Endodermal cell (in vitro differentiated cells): ENCODE measurements around the gene TNFRSF14. TPM values are rescaled to one million over a fixed set of nuclear protein-coding genes. Genes with fewer than 3 reads are reported as not detected.
A peak's percentile ranks its signal among the peaks of the same experiment; 100 is the strongest.

Experiments
- DNase-seq: peaks from one replicate; pipeline ENCODE4 v3.0.0-alpha.2; 2017
- H3K27ac ChIP-seq: 2 replicates; pipeline ENCODE4 v1.5.1; 2013; ENCODE audit warnings: mild to moderate bottlenecking, low read depth, low read length, moderate library complexity
- H3K27me3 ChIP-seq: 2 replicates; pipeline ENCODE4 v1.6.1; 2013; ENCODE audit warnings: mild to moderate bottlenecking, low read length, moderate library complexity; ENCODE audit not compliant: insufficient read depth, control insufficient read depth, poor library complexity, severe bottlenecking
- H3K36me3 ChIP-seq: 2 replicates; pipeline ENCODE4 v1.7.0; 2013; ENCODE audit warnings: mild to moderate bottlenecking, low read length, moderate library complexity; ENCODE audit not compliant: control insufficient read depth, insufficient read depth
- H3K4me1 ChIP-seq: one replicate; pipeline ENCODE4 v1.7.0; 2013; ENCODE audit warnings: low read length; ENCODE audit not compliant: control insufficient read depth, insufficient read depth
- H3K4me3 ChIP-seq: 2 replicates; pipeline ENCODE4 v1.5.1; 2013; ENCODE audit warnings: mild to moderate bottlenecking, low read length, moderate library complexity
- H3K9ac ChIP-seq: 2 replicates; pipeline ENCODE4 v1.6.1; 2013; ENCODE audit warnings: mild to moderate bottlenecking, low read length, moderate library complexity; ENCODE audit not compliant: poor library complexity, severe bottlenecking; ENCODE audit errors: extremely low read depth
- H3K9me3 ChIP-seq: 2 replicates; pipeline ENCODE4 v1.6.1; 2013; ENCODE audit warnings: mild to moderate bottlenecking, low read length, moderate library complexity; ENCODE audit not compliant: control insufficient read depth
- H3K27ac Mint-ChIP-seq: 2 replicates; pipeline ENCODE4 v1.8.0; 2020; ENCODE audit warnings: mixed read lengths
- H3K27me3 Mint-ChIP-seq: 2 replicates; pipeline ENCODE4 v1.8.0; 2021; ENCODE audit warnings: mild to moderate bottlenecking, mixed read lengths; ENCODE audit not compliant: insufficient read depth
- H3K36me3 Mint-ChIP-seq: 2 replicates; pipeline ENCODE4 v1.8.0; 2020; ENCODE audit warnings: low read depth, mixed read lengths
- H3K4me1 Mint-ChIP-seq: 2 replicates; pipeline ENCODE4 v1.8.0; 2020; ENCODE audit warnings: mixed read lengths
- H3K4me3 Mint-ChIP-seq: 2 replicates; pipeline ENCODE4 v1.8.0; 2020; ENCODE audit warnings: mild to moderate bottlenecking, moderate library complexity, mixed read lengths
- H3K9me3 Mint-ChIP-seq: 2 replicates; pipeline ENCODE4 v1.8.0; 2020; ENCODE audit warnings: mild to moderate bottlenecking, mixed read lengths
- CTCF ChIP-seq: fragments of 200-600 bp; sonication (generic); conservative IDR thresholded peaks from 2 replicates; pipeline ENCODE4 v1.5.0; 2021; ENCODE audit warnings: antibody characterized with exemption, mild to moderate bottlenecking
- WGBS, 2 experiments: methylation state at CpG; one replicate each; pipeline versions ENCODE4 v1.1.5 to v1.1.7; 2013; ENCODE audit warnings: missing lambda C conversion rate in 2 of 2, mixed read lengths in 1 of 2; ENCODE audit not compliant: insufficient coverage in 1 of 2, insufficient read length in 1 of 2; 5-methylcytosine and 5-hydroxymethylcytosine counted together
- total RNA-seq, 2 donors: library from RNA; stranded (reverse); fragmentation: NEBNext Ultra II Directional in 1 of 2; extraction: Animal tissue kit (Norgen Biotek cat#: 25700) in 1 of 2; gene quantifications; 2 replicates in 1 of 2; 3 replicates in 1 of 2; pipeline ENCODE4 v1.2.1, GENCODE V29; 2021

The TNFRSF14 gene
- total RNA-seq, 2 donors from 2014 or later, result 0.29 to 0.46 TPM

DNA sequence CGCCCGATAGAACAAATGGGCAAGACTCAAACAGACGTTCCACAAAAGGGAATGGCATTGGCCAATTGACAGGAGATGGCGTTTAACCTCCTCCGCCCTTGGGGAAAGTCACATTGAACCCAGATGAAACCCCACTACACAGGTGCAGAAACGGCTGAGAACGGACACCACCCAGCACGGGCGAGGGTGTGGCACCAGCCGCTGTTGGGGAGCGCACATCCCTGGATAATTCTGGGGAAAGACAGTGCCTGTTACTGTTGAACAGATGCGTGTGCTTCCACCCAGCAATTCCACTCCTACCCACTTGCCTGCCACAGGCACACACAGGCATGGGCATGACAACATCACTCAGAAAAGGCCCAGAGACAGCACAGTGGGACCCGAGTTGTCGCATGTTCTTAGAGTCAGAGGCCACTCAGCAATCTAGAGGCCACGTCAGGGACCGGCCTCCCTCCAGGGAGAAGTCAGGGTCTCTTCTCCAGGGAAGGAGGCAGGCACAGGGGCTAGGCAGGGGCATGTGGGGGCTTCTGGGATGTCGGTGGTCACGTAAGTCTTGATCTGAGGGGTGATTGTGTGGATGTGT, 45.6 kb downstream of the TNFRSF14 start:
- peak; percentile 32 for DNase-seq
- H3K27ac ChIP-seq, result no peak overlapping the region

GRCh38 chr1:2602311-2602835, 46.2 kb downstream of the TNFRSF14 start:
- 83 to 86% methylated on average over 11 to 15 of the region's 15 CpGs for WGBS, 2 experiments
- H3K27ac Mint-ChIP-seq, result no peak overlapping the region
- no peak for TF ChIP-seq CTCF

More for the DNA sequence above, 45.6 kb downstream of the TNFRSF14 start:
- H3K36me3 Mint-ChIP-seq, result no peaks in the 10 kb centered on the region
- H3K27me3 Mint-ChIP-seq, result peaks cover 2% of the 10 kb centered on the region
- Histone ChIP-seq H3K9ac (no peak overlapping the region), H3K4me3 (no peak overlapping the region), H3K4me1 (no peaks in the 10 kb centered on the region), H3K27me3 (no peaks in the 10 kb centered on the region), H3K9me3 (no peaks in the 10 kb centered on the region), H3K36me3 (no peaks in the 10 kb centered on the region)
- H3K27ac Mint-ChIP-seq, result no peak overlapping the region
- peaks cover 7% of the 10 kb centered on the region for H3K9me3 Mint-ChIP-seq
- no peak overlapping the region for H3K4me3 Mint-ChIP-seq
- TF ChIP-seq CTCF, result no peak
- H3K4me1 Mint-ChIP-seq, result peaks cover 2% of the 10 kb centered on the region
- 82 to 88% methylated on average over 13 to 18 of the region's 18 CpGs for WGBS, 2 experiments

GRCh38 chr1:2602866-2603520, 46.8 kb downstream of the TNFRSF14 start:
- H3K27me3 ChIP-seq, result no peaks in the 10 kb centered on the region
- peaks cover 2% of the 10 kb centered on the region for H3K27me3 Mint-ChIP-seq
- H3K27ac ChIP-seq, result no peak overlapping the region
- DNase-seq, result peak; percentile 37
- H3K9ac ChIP-seq, result no peak overlapping the region
- no peaks in the 10 kb centered on the region for H3K36me3 ChIP-seq
- H3K4me3 Mint-ChIP-seq, result no peak overlapping the region
- no peaks in the 10 kb centered on the region for H3K9me3 ChIP-seq
- WGBS, 2 experiments, result 85 to 89% methylated on average over 3 to 18 of the region's 18 CpGs
- H3K4me3 ChIP-seq, result no peak overlapping the region
- no peaks in the 10 kb centered on the region for H3K4me1 Mint-ChIP-seq
- peaks cover 7% of the 10 kb centered on the region for H3K9me3 Mint-ChIP-seq
- H3K4me1 ChIP-seq, result no peaks in the 10 kb centered on the region
- no peak overlapping the region for H3K27ac Mint-ChIP-seq
- TF ChIP-seq CTCF, result no peak
- no peaks in the 10 kb centered on the region for H3K36me3 Mint-ChIP-seq

More at GRCh38 chr1:2602311-2602835, 46.2 kb downstream of the TNFRSF14 start:
- no peak overlapping the region for H3K9ac ChIP-seq
- no peak overlapping the region for H3K27ac ChIP-seq
- H3K4me1 Mint-ChIP-seq, result peaks cover under 1% of the 10 kb centered on the region
- H3K4me3 Mint-ChIP-seq, result no peak overlapping the region
- H3K4me1 ChIP-seq, result no peaks in the 10 kb centered on the region
- no peaks in the 10 kb centered on the region for H3K9me3 ChIP-seq
- peak; percentile 35 for DNase-seq
- peaks cover 2% of the 10 kb centered on the region for H3K27me3 Mint-ChIP-seq
- no peaks in the 10 kb centered on the region for H3K36me3 ChIP-seq
- H3K27me3 ChIP-seq, result no peaks in the 10 kb centered on the region
- H3K9me3 Mint-ChIP-seq, result peaks cover 7% of the 10 kb centered on the region
- no peak overlapping the region for H3K4me3 ChIP-seq
- no peaks in the 10 kb centered on the region for H3K36me3 Mint-ChIP-seq
